Limb (tissue), 2 donors: Measurements from ENCODE around the gene PDZD8.
"Not testable (repeated sequence)": the region's sequence is repeated elsewhere in the genome, so short reads cannot be mapped to it uniquely, and the experiment has no call there.

ENCODE experiments used
- DNase-seq, 2 donors: peaks; one replicate each; pipeline ENCODE4 v3.0.0-alpha.2; 2016; ENCODE audit errors: extremely low spot score in 2 of 2

The PDZD8 gene

DNA sequence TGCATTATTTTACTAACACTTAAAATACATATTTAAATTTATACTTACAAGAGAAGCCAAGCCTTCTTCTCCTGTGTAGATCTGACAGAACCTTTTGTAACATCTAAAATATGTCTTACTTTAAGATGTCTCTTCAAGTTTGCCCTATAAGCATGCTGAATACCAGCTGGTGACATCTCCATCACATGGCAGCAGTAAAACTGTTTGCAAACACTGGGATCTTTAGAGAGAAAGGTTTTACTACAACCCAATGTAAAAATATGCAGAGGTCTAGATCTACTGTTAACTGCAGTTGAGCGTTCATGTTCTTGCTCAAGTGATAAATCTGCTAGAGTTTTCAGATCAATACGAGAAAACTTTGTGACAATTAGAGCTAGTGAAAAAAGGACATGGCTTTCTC is 23.2 kb downstream of the PDZD8 start:
- DNase-seq: no peak

DNA sequence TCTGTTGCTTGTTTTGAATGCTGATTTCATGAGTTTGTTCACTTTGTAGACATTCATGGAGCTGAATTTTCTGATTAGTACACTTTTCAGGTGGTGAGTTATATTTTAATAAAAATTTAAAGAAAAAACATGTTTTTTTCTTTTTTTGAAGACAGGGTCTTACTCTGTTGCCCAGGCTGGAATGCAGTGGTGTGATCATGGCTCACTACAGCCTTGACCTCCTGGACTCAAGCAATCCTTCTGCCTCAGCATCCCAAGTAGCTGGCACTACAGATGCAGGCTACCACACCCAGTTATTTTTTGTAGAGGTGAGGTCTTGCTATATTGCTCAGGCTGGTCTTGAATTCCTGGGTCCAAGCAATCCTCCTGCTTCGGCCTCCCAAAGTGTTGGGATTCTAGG is 23.7 kb downstream of the PDZD8 start:
- no peak for DNase-seq

DNA sequence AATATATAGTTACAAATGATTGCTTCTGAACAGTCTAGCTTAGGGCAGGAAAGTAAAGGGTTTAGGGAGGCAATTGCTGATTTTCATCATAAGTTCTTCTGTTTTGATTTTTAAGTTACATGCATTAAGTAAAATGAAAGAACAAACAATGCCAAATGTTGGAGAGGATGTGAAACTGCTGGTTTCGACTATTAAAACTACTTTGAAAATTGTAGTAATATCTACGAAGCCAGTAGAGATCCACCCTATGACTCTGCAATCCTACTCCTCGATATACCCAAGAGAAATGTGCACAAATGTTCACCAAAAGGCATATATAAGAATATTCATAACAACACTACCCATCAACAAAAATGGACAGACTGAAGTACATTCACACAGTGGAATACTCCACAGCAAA is 24.3 kb downstream of the PDZD8 start:
- DNase-seq: no peak

DNA sequence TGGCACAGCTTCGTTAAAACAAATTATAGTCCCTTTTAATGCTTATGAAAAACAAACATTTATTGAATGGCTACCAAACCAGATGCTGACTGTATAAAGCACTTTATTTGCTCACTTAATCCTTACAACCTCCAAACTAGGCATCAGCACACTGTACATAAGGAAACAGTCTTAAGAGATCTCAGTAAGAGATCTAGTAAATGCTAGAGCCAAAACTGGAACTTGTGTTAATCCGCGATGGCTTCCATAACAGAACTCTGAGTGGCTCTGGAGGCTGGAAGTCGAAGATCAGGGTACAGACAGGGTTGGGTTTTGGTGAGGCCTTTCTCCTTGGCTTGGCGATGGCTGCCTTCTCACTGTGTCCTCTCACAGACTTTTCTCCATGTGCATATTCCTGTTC is 27.0 kb downstream of the PDZD8 start:
- DNase-seq: no peak

DNA sequence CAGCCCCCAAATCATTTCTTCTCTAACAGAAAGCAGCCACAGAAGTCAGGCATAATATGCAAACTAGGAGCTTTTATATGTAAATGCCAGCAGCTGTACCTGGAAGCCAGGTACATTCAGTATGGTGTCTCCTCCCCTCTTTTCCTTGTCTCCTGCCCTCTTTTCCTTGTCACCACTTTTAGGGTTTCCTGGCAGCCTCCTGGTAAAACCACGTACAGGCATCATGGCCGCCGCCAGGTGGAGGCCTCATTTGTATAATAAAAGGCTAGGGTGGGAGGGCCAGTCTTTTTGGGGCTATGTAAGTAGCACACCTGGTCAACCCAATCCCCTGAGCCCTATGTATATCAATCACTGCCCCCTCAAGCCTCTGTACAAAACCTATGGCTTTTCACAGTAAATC is 28.7 kb downstream of the PDZD8 start:
- no peak for DNase-seq

DNA sequence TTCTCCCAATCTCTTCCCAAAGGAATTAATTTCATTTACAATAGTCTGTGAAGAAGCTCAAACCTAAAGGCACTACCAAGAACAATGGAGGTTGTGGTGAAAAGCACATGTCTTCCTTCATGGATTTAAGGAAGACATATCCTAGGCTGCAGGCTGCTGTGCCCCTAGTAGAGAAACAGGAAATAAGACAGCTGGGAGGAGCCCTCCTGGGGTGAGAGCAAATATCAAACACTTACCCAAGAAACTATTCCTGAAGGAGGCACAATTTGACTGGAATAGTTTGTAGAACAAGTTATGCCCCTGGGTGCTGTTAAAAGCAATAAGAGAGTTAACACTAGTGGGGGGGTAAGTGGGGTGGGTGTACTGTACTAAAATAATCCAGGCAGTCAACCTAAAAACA is 30.1 kb downstream of the PDZD8 start:
- DNase-seq: no peak

DNA sequence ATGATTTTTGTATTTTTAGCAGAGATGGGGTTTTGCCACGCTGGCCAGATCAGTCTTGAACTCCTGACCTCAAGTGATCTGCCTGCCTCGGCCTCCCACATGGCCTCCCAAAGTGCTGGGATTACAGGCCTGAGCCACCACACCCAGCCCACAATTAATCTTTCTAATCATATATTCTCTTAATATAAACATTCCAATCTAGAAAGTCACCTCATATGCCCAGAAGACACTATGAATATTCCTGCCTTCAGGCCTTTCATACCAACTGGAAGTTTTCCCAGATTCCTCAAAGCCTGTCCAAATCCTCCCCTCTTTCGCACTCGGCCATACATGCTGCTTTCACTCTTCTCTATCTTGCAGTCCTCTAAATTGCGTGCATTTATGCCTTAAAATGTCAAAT is 32.6 kb downstream of the PDZD8 start:
- DNase-seq: peak in 1 of 2 donors; percentile 42

DNA sequence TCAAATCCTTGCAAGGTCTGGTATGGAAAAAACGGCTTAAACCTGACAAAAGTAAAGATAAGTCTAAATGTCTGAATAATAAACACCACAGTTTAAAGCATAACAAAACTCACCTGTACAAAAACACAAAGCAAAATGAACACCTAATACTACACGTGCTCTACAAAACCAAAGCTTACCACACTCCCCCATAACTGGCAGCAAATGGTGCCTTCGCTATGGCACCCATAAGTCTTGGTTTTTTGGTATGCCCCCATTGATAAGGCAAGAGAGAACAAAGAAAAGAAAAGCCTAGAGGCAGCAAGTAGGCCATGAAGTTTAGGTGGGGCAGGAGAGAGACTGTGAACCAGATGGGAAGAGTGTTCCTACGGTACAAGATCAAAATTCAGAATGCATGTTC is 34.2 kb downstream of the PDZD8 start:
- no peak for DNase-seq

DNA sequence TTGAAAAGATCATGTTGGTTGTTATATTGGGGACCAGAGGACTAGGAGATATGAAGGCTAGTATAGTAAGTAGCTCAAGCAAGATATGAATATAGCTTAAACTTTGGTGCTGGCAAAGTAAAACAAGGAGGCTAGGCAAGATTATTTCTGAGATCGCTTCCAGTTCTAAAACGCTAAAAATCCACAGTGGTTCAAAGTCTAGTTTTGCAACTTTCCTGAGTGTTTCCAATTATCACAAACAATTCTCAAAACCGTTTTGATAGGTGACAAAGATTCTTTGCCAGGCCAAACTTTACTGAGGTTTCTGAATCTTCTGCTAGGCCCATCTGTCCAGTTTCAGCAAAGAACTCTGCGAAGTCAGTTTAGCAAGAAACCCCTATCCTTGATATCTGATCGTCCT is 35.3 kb downstream of the PDZD8 start:
- DNase-seq: no peak

DNA sequence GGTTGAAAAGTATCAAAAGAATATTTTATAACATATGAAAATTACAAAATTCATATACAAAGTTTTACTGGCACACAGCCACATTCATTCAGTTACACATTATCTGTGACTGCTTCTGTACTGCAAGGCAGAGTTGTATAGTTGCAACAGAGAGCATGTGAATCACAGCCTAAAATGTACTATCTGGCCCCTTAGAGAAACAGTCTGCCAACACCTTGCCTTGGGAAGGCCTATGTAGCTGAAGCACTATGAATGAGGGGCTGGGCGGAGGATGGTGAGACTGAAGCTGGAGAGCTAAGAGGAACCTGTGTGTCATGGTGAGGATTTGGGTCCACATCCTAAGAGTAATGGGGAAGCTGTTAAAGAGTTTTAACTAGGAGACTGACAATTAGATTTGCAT is 35.7 kb downstream of the PDZD8 start:
- no peak for DNase-seq

DNA sequence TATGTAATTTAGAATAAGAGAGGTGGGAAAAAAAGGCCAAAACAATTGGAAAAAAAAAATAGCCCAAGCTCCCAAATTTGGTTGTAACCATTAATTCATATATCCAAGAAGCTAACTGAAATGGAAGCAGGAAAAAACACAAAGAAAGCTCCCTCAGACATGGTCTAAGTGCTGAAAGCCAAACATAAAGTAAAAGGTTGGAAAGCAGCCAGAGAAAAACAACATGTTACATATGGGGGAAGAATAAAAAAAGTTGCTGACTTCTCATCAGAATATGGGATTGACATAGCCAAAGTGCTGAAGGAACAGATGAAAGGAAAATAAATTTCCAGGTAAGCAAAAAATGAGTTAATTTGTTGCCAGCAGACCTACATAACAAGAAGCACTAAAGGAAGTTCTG is 40.3 kb downstream of the PDZD8 start:
- DNase-seq: no peak

DNA sequence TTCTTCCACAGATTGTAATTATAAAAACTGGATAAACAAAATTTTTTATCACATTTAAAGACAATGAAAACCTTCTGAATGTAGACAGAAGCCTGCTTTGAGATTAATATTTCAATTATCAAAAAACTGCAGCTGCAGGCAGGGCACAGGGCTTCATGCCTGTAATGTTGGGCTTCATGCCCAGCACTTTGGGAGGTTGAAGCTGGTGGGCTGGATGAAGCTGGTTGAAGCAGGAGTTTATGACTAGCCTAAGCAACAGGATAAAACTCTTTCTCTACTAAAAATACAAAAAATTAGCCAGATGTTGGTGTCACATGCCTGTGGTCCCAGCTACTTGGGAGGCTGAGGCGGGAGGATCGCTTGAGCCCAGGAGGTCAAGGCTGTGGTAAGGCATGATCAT is 41.2 kb downstream of the PDZD8 start:
- DNase-seq: no peak

DNA sequence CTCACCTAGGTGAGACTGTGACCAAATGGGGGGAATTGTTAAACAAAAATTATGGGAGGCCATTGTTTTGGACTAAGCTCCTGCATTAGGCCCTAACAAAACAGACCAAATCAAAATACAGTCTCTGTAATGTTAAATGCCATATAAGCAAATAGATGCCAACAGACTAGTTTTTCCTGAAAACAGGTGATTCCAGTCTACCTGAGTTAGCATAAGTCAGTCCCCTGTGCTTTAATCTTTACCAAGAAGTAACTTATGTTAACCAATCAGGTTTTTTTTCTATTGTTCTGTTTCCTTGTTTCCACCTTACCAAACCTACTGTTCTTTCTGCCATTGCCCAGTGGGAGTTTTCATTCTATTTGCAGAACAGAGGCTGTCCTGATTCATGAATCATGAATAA is 48.0 kb downstream of the PDZD8 start:
- no peak for DNase-seq

DNA sequence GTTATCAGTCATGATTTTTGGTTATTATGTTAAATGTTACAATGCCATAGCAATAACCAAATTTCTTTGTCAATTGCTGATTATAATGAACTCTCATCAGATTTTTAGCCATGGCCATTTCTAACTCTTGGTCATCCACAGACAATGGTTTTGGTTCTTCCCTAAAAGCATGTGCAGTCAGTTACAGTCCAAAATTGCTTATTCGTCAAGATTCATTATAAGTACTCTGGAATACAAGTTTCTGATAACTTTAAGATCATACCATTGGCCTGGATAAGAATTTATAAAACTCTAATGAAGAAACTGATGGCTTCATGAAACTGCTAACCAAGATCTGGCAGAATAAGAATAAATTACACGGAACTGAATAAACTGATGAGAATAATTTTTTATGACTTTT is 50.9 kb downstream of the PDZD8 start:
- no peak for DNase-seq

DNA sequence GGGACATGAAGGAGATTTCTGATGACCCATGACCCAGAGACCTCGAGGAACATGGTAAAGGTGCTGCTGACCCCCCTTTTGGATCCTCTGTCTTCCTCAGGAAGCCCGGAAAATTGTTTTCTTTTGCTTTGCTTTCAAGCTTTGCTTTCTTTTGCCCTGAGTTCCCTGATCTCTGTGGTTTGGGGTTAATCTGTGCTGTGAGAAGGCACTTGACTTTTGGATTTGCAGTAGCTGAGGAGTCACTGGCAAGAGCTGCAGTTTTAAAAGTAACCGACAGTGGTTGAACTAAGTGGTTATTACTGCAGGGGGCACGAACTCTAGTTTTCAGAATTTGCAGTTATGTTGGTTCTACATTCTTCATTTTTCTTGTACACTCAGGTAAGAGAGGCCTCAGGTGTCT is 53.0 kb downstream of the PDZD8 start:
- no peak for DNase-seq

DNA sequence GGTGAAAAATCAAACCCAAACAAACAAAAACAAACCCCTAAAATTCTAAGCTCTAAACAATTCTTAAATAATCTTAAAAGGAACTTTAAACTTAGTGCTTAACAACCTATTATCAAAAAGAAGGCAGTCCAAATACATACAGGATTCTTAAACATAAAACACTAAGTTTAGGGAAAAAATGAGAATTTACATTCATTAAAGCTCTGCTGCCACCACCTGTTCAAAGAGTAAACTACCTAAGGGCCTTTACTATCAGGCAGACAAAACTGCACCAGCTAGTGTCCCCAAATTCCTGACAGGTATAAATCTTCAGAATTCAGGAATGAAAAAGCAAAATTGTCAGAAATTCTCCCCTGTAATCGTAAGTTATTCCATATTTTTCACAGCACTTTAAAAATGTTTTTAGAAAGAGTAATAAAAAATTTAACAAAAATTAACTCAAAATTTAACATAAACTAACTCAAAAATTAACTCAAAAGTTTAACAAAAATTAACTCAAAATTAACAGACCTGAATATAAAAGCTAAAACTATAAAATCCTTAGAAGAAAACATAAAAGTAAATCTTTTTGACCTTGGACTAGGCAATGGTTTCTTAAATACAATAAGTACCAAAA is 55.1 kb downstream of the PDZD8 start:
- DNase-seq: peak in 1 of 2 donors; percentile 39

DNA sequence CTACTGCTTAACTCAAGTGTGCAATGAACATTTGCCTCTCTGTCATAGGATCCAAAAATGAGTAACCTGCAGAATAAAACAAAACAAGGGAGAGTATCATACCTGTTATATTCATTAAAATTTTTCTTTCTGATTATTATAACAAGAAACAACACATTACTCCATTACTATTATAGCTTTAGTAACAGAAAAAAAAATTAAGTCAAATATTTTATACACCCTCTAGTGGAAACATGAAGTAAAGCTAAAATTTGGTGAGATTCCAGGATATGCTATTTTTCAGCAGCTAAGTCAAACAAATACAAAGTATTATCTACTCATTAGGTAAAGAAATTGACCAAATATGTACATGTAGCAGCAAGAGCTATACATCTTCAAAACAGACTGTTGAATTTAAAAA is 56.3 kb downstream of the PDZD8 start:
- DNase-seq: no peak

DNA sequence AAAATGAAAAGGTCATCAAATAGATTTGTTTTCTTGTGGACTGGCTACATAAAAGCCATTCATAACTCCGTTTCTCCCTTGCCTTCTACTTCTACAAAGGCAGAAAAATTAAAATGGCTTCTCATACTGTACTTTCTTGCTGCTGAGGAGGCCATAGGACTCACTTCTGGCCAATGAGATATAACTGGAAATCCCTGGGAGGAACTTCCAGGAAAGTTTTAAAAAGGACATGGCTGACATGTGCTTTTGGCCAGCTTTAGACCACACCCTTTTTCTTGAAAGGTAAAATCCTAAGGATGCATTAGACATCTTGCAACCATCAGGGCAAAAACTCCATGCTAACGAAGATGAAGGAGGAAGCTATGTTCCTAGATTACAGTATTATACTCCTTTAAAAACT is 58.5 kb downstream of the PDZD8 start:
- DNase-seq: no peak

DNA sequence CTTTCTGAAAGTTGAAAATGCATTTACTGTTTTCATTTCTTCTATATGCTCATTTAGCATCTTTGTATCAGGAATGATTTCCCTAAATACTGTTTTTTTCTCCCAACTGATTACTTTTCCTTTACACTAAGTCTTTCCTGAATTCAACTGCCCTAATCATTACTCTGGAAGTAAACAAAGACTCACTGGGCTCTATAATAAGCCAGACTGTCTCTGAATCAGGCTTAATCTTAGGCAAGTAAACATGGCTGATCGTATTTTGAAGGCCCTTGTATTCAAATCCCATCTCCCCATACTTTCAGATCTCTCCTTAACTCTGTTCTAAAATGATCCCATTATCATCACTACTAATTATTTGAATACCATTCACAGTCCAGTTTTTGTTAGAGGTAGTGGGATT is 61.6 kb downstream of the PDZD8 start:
- no peak for DNase-seq

DNA sequence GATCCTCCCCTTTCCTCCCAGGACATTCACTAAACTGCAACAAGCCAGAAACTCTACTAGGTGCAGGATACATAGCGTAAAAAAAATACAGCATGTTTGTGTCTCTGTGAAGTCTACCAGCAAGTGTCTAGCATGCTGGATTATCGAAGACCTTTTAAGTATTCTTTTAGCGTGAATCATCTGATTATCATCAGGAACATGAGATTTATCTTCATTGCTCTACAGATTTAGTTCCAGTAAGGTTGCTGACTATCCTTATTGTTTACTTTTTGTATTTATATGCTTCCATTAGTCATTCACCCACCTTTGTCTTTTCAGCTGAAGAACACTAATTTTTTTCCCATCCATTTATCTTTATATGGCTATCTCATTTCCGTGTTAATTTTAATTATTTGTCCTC is 62.8 kb downstream of the PDZD8 start:
- no peak for DNase-seq

DNA sequence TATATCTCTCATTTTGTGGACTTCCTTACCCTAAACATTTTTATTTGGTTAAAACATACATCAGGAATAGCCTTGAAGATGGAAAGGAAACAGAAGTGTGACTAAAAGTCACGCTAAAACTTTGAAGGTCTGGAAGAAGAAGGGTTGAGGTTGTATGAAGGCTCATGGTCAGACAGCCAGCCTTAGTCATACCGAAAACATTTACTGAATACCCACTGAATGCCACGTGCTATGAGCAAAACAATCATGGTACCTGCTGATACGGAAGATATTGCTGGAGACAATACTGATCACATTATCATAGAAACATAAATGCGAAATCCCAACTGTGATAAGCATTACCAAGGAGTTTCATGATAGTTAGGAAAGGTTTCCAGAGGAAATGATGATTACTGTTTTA is 64.0 kb downstream of the PDZD8 start:
- no peak for DNase-seq

DNA sequence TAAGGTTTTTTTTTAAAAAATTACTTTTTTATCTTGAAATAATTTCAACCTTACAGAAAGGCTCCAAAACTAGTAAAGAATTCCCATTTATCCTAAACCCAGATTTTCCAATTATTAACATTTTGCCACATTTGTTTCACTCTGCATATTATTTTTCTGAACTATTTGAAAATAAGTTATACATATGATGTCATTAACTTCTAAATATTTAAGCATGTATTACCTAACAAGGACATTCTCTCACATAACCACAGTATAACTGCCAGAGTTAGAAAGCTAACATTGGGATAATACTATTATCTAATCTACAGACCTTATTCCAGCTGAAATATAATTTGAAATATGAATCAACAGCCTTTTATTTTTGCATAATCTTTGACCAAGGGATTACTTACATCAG is 68.6 kb downstream of the PDZD8 start:
- no peak for DNase-seq

DNA sequence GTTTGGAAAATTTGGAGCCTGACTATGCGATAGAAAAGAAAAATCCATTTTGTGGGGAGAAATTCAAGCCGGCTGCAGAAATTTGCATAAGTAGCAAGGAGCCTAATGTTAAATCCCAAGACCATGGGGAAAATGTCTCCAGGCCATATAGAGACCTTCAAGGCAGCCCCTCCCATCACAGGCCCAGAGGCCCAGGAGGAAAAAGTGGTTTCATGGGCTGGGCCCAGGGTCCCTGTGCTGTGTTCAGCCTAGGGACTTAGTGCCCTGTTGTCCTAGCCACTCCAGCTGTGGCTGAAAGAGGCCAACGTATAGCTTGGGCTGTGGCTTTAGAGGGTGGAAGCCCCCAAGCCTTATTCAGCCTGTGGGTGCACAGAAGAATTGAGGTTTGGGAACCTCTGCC is 71.8 kb downstream of the PDZD8 start:
- not testable (repeated sequence) for DNase-seq

DNA sequence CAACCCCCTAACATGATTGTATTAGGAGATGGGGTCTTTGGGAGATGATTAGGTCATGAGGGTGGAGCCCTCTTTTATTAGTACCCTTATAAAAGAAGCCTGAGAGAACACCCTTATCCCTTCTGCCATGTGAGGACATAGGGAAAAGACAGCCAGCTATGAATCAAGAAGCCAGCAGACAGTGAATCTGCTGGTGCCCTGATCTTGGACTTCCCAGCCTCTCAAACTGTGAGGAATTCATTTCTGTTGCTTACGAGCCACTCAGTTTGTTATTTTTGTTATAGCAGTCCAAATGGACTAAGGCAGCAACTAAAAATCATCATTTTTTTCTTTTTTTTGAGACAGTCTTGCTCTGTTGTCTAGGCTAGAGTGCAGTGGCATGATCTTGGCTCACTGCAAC is 74.6 kb downstream of the PDZD8 start:
- no peak for DNase-seq
